ENCODE measurements around the gene RHBDF1.
A peak's percentile ranks its signal among the peaks of the same experiment; 100 is the strongest.

RHBDF1 gene

GRCh38 chr16:9903-10665 lies 62.3 kb downstream of the RHBDF1 start:
- POLR2A ChIA-PET: no interaction called here
- TF ChIP-seq CTCF (IDR thresholded peaks at IDR 0.05; ENCODE audit: insufficient read depth, low read length, missing control alignments): no peak
- DNase-seq (ENCODE audit: low read depth, low spot score): no peak
- H3K4me3 ChIP-seq (ENCODE audit: low read depth, low read length): peak overlapping the region; percentile 46
- CTCF ChIA-PET: no interaction called here
